ENCODE measurements around the gene LIMS1.

LIMS1 gene

DNA sequence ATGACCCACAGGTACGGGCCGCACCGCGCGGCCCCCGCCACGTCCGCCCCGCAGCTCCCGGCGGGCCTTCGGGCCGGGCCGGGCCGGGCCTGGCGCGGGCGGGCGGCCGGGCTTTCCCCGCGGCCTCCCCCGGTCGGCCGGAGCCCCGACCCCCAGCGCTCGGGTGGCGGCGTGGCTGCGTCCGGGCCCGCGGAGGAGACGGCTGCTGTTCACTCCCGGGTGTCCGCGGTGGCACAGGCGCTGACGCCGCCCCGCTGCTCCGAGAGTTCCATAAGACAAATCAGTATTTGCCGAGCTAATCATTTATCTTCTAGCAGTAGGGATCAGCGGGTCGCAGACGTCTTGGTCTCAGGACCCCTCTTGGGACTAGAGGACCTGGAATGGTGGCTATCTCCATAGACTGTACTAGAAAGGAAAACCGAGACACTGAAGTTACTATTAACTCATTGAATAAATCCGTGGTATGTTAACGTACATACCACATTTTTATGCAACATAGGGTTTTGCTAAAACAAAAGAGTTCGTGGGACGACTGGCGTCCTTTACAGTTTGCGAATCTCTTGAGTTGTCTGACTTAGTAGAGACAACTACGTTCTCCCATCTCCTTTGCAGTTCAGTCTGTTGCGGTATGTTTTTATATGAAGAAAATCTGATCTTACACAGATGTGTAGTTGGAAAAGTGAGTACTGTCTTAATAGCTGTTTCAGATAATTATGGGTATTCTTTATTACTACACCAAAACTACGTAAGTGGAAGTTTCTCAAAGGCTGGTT lies 500 bp downstream of the LIMS1 start (continued):
- no peak for TF ChIP-seq ZNF510 (tag by site-specific recombination; IDR thresholded peaks at IDR 0.05; ENCODE audit: insufficient replicate concordance)
- TF ChIP-seq ZNF416 (tag by site-specific recombination; IDR thresholded peaks at IDR 0.05): no peak

DNA sequence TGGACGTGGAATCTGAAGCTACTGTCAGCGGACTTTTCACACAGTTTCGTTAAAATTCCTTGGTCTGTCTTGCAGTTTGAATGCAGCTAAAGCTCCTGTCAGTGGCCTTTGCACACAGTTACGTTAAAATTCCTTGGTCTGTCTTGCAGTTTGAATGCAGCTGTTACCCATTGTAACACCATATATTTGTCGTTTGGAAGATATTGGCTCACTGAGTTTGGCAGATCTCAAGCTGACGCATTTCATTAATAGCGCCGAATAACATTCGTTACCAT lies 1.0 kb downstream of the LIMS1 start:
- Histone ChIP-seq H3K9me3 (ENCODE audit: control insufficient read depth, insufficient read depth, low read depth, low read length) (no peaks in the 10 kb centered on the region), H3K4me1 (ENCODE audit: control insufficient read depth, insufficient read depth, low read length) (peaks cover 17% of the 10 kb centered on the region), H3K27ac (ENCODE audit: extremely low read depth, low read depth, low read length) (no peak overlapping the region), H3K4me3 (ENCODE audit: low read depth, low read length) (peak overlapping the region; percentile 69), H3K36me3 (ENCODE audit: control insufficient read depth in 2 of 2, insufficient read depth in 1 of 2, low read length in 2 of 2) (no peaks in the 10 kb centered on the region)
- CTCF ChIA-PET: interaction anchor here (0.7 to 1.1 kb wide), 3 partner anchors 33 to 78 kb away, joined by 3 read pairs; no protein-coding TSS in a partner anchor
- TF ChIP-seq SALL2 (tag by site-specific recombination; IDR thresholded peaks at IDR 0.05; ENCODE audit: borderline replicate concordance): no peak
- 0 out of 2 replicates have a peak, but pooled peaks have one; percentile 19 for TF ChIP-seq TRIM28 (IDR thresholded peaks at IDR 0.05; ENCODE audit: borderline replicate concordance, low read length)
- POLR2A ChIA-PET: interaction anchor here (1.0 to 3.1 kb wide), 5 partner anchors 8 to 87 kb away, joined by 3 to 13 read pairs (median 3); no protein-coding TSS in a partner anchor

DNA sequence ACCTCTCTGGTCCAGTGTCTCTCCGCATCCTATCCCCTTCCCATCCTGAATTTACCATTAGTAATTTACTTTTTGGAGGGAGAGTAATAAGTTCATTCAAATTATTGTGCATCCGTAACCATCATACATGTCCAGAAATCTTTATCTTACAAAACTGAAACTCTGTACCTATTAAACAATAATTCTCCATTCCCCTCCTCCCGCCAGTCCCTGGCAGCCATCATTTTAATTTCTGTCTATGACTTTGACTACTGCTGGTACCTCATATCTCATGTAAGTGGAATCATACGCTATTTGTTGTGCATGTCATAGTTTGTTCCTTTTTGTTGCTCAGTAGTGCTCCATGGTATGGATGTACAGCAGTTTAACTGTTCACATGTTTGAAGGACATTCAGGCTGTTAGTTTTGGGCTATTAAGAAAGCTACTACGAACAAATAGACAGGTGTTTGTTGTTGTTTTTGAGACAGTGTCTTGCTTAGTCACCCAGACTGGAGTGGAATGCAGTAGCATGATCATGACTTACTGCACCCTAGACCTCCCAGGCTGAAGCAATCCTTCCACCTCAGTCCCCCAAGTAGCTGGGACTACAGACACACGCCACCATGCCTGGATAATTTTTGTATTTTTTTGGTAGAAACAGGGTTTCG lies 2.0 kb downstream of the LIMS1 start:
- no peaks in the 10 kb centered on the region for H3K36me3 ChIP-seq (ENCODE audit: control insufficient read depth in 2 of 2, insufficient read depth in 1 of 2, low read length in 2 of 2)
- TF ChIP-seq ZNF658 (tag by site-specific recombination; IDR thresholded peaks at IDR 0.05): no peak
- no peak for TF ChIP-seq ZNF580 (tag by site-specific recombination; IDR thresholded peaks at IDR 0.05)
- no peak for TF ChIP-seq ZNF239 (tag by site-specific recombination; IDR thresholded peaks at IDR 0.05)
- TF ChIP-seq ZNF510 (tag by site-specific recombination; IDR thresholded peaks at IDR 0.05; ENCODE audit: insufficient replicate concordance): no peak
- TF ChIP-seq, protein P1, sequence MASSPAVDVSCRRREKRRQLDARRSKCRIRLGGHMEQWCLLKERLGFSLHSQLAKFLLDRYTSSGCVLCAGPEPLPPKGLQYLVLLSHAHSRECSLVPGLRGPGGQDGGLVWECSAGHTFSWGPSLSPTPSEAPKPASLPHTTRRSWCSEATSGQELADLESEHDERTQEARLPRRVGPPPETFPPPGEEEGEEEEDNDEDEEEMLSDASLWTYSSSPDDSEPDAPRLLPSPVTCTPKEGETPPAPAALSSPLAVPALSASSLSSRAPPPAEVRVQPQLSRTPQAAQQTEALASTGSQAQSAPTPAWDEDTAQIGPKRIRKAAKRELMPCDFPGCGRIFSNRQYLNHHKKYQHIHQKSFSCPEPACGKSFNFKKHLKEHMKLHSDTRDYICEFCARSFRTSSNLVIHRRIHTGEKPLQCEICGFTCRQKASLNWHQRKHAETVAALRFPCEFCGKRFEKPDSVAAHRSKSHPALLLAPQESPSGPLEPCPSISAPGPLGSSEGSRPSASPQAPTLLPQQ (tag by site-specific recombination; IDR thresholded peaks at IDR 0.05): no peak
- TF ChIP-seq ZBTB48 (tag by site-specific recombination; IDR thresholded peaks at IDR 0.05): no peak
- TF ChIP-seq ZNF560 (tag by site-specific recombination; IDR thresholded peaks at IDR 0.05; ENCODE audit: borderline replicate concordance): no peak
- TF ChIP-seq ZNF585B (tag by site-specific recombination; IDR thresholded peaks at IDR 0.05): no peak
- TF ChIP-seq OSR2 (tag by site-specific recombination; IDR thresholded peaks at IDR 0.05): 0 out of 2 replicates have a peak, but pooled peaks have one; percentile 33
- TF ChIP-seq, protein P2, sequence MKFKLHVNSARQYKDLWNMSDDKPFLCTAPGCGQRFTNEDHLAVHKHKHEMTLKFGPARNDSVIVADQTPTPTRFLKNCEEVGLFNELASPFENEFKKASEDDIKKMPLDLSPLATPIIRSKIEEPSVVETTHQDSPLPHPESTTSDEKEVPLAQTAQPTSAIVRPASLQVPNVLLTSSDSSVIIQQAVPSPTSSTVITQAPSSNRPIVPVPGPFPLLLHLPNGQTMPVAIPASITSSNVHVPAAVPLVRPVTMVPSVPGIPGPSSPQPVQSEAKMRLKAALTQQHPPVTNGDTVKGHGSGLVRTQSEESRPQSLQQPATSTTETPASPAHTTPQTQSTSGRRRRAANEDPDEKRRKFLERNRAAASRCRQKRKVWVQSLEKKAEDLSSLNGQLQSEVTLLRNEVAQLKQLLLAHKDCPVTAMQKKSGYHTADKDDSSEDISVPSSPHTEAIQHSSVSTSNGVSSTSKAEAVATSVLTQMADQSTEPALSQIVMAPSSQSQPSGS (tag by site-specific recombination; IDR thresholded peaks at IDR 0.05; ENCODE audit: low read depth): no peak
- TF ChIP-seq ZNF391 (tag by site-specific recombination; IDR thresholded peaks at IDR 0.05; ENCODE audit: borderline replicate concordance, low read depth): no peak
- peak; percentile 76 for TF ChIP-seq GLIS1 (tag by site-specific recombination; IDR thresholded peaks at IDR 0.05)
- 0 out of 2 replicates have a peak, but pooled peaks have one; percentile 46 for TF ChIP-seq ZNF664 (tag by site-specific recombination; IDR thresholded peaks at IDR 0.05)
- TF ChIP-seq ZNF19 (tag by site-specific recombination; IDR thresholded peaks at IDR 0.05; ENCODE audit: low read depth): no peak
- no peak for TF ChIP-seq SP3 (tag by site-specific recombination; IDR thresholded peaks at IDR 0.05)
- no peak for TF ChIP-seq INSM2 (tag by site-specific recombination; IDR thresholded peaks at IDR 0.05)
- TF ChIP-seq ZNF341 (tag by site-specific recombination; IDR thresholded peaks at IDR 0.05; ENCODE audit: low read depth): no peak
- TF ChIP-seq ZNF146 (tag by site-specific recombination; IDR thresholded peaks at IDR 0.05): peak; percentile 79
- no peak for TF ChIP-seq YY1 (tag by site-specific recombination; IDR thresholded peaks at IDR 0.05)
- no peak for TF ChIP-seq ZNF112 (tag by site-specific recombination; IDR thresholded peaks at IDR 0.05)
- no peak for TF ChIP-seq ZNF311 (tag by site-specific recombination; IDR thresholded peaks at IDR 0.05; ENCODE audit: borderline replicate concordance)
- no peak for TF ChIP-seq MZF1 (tag by site-specific recombination; IDR thresholded peaks at IDR 0.05; ENCODE audit: borderline replicate concordance)
- no peak for TF ChIP-seq ZNF626 (tag by site-specific recombination; IDR thresholded peaks at IDR 0.05)
- TF ChIP-seq ZNF549 (tag by site-specific recombination; IDR thresholded peaks at IDR 0.05): no peak
- TF ChIP-seq ZNF701 (tag by site-specific recombination; IDR thresholded peaks at IDR 0.05): no peak
- no peak for TF ChIP-seq ZNF621 (tag by site-specific recombination; IDR thresholded peaks at IDR 0.05)
- peak overlapping the region; percentile 69 for H3K4me3 ChIP-seq (ENCODE audit: low read depth, low read length)
- no peaks in the 10 kb centered on the region for H3K9me3 ChIP-seq (ENCODE audit: control insufficient read depth, insufficient read depth, low read depth, low read length)
- ChIA-PET POLR2A (interaction anchor here (1.0 to 1.4 kb wide), 2 partner anchors 9 to 48 kb away, joined by 3 to 6 read pairs; no protein-coding TSS in a partner anchor), CTCF (no interaction called here)
- no peak overlapping the region for H3K27ac ChIP-seq (ENCODE audit: extremely low read depth, low read depth, low read length)
- H3K4me1 ChIP-seq (ENCODE audit: control insufficient read depth, insufficient read depth, low read length): peaks cover 20% of the 10 kb centered on the region
